Measurements from ENCODE around the gene MDGA2. TPM values are rescaled to one million over a fixed set of nuclear protein-coding genes. Genes with fewer than 3 reads are reported as not detected.

The MDGA2 gene
- total RNA-seq, 1 donor from 2014 or later, result 0.39 TPM

- no peaks in the 10 kb centered on the region for H3K4me1 Mint-ChIP-seq (ENCODE audit: low read depth, unreplicated experiment)
- TF ChIP-seq CTCF (IDR thresholded peaks at IDR 0.05; ENCODE audit: partially characterized antibody, unreplicated experiment), result no peak
- H3K4me3 Mint-ChIP-seq (ENCODE audit: unreplicated experiment), result no peak overlapping the region
- H3K27ac Mint-ChIP-seq (ENCODE audit: unreplicated experiment), result no peak overlapping the region
- H3K36me3 Mint-ChIP-seq (ENCODE audit: unreplicated experiment), result no peaks in the 10 kb centered on the region
- no peak for DNase-seq
- no peaks in the 10 kb centered on the region for H3K9me3 Mint-ChIP-seq (ENCODE audit: unreplicated experiment)
- no peaks in the 10 kb centered on the region for H3K27me3 Mint-ChIP-seq (ENCODE audit: unreplicated experiment)
Measured at GRCh38 chr14:47269756-47270492, 405.5 kb downstream of the MDGA2 start.

DNA sequence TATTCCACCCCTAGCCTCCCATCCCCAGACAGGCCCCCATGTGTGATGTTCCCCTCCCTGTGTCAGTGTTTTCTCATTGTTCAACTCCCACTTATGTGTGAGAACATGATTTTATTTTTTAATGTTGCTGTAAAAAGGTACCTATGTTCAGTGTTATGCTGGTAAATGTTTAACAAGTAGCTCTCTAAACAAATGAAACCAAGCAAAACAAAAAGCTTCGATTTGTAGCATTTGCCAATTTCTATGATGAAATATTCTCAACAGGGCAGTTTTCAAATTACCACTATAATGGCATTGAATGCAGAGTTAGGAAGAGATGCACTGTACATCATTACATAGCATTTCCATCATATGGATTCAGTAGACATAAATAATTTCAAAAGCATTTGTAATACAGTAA lies 410.6 kb downstream of the MDGA2 start:
- H3K27me3 Mint-ChIP-seq (ENCODE audit: unreplicated experiment), result no peaks in the 10 kb centered on the region

DNA sequence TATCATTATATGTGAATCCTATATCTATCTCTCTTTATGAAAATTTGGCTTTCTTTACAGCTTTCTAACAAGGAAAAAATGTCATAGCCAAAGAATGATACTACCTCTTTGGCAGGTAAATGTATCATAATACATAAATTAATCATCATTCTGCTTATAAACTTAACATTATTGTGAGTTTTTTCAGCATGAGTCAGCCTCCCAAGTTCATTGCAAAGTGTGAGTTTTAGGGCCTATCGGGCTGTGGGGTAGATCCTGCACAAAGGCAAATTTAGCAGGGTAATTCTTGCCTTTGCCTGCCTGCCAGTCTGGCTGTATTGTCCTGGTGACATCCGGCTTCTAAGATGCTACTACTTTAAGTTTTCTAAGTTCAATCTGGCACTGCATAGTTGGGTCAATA lies 412.6 kb downstream of the MDGA2 start:
- H3K27me3 Mint-ChIP-seq (ENCODE audit: unreplicated experiment), result no peaks in the 10 kb centered on the region
- no peaks in the 10 kb centered on the region for H3K36me3 Mint-ChIP-seq (ENCODE audit: unreplicated experiment)
- H3K27ac Mint-ChIP-seq (ENCODE audit: unreplicated experiment), result no peak overlapping the region
- TF ChIP-seq CTCF (IDR thresholded peaks at IDR 0.05; ENCODE audit: partially characterized antibody, unreplicated experiment), result no peak
- H3K4me3 Mint-ChIP-seq (ENCODE audit: unreplicated experiment), result no peak overlapping the region
- no peaks in the 10 kb centered on the region for H3K4me1 Mint-ChIP-seq (ENCODE audit: low read depth, unreplicated experiment)
- H3K9me3 Mint-ChIP-seq (ENCODE audit: unreplicated experiment), result no peaks in the 10 kb centered on the region
- DNase-seq, result no peak

More for the DNA sequence above, 410.6 kb downstream of the MDGA2 start:
- H3K4me1 Mint-ChIP-seq (ENCODE audit: low read depth, unreplicated experiment), result no peaks in the 10 kb centered on the region
- no peak for DNase-seq
- H3K4me3 Mint-ChIP-seq (ENCODE audit: unreplicated experiment), result no peak overlapping the region
- H3K36me3 Mint-ChIP-seq (ENCODE audit: unreplicated experiment), result no peaks in the 10 kb centered on the region
- no peak for TF ChIP-seq CTCF (IDR thresholded peaks at IDR 0.05; ENCODE audit: partially characterized antibody, unreplicated experiment)
- H3K9me3 Mint-ChIP-seq (ENCODE audit: unreplicated experiment), result no peaks in the 10 kb centered on the region
- no peak overlapping the region for H3K27ac Mint-ChIP-seq (ENCODE audit: unreplicated experiment)

GRCh38 chr14:47261350-47261749 lies 414.1 kb downstream of the MDGA2 start:
- no peak for TF ChIP-seq CTCF (IDR thresholded peaks at IDR 0.05; ENCODE audit: partially characterized antibody, unreplicated experiment)
- Mint-ChIP-seq H3K36me3 (ENCODE audit: unreplicated experiment) (no peaks in the 10 kb centered on the region), H3K27me3 (ENCODE audit: unreplicated experiment) (peaks cover 2% of the 10 kb centered on the region), H3K27ac (ENCODE audit: unreplicated experiment) (no peak overlapping the region), H3K9me3 (ENCODE audit: unreplicated experiment) (no peaks in the 10 kb centered on the region), H3K4me3 (ENCODE audit: unreplicated experiment) (no peak overlapping the region), H3K4me1 (ENCODE audit: low read depth, unreplicated experiment) (no peaks in the 10 kb centered on the region)
- DNase-seq, result no peak

- no peak overlapping the region for H3K27ac Mint-ChIP-seq (ENCODE audit: unreplicated experiment)
- H3K36me3 Mint-ChIP-seq (ENCODE audit: unreplicated experiment), result no peaks in the 10 kb centered on the region
- H3K4me1 Mint-ChIP-seq (ENCODE audit: low read depth, unreplicated experiment), result no peaks in the 10 kb centered on the region
- peaks cover 2% of the 10 kb centered on the region for H3K27me3 Mint-ChIP-seq (ENCODE audit: unreplicated experiment)
- H3K4me3 Mint-ChIP-seq (ENCODE audit: unreplicated experiment), result no peak overlapping the region
- TF ChIP-seq CTCF (IDR thresholded peaks at IDR 0.05; ENCODE audit: partially characterized antibody, unreplicated experiment), result no peak
- no peaks in the 10 kb centered on the region for H3K9me3 Mint-ChIP-seq (ENCODE audit: unreplicated experiment)
- DNase-seq, result no peak
Measured at GRCh38 chr14:47259796-47260195, 415.6 kb downstream of the MDGA2 start.
